Parathyroid adenoma (tissue), 2 donors: ENCODE measurements around the gene EIPR1.

ENCODE experiments used
- H2AFZ ChIP-seq: fragments of 300-600 bp; sonication (generic); one replicate; pipeline ENCODE4 v1.7.0; 2017; ENCODE audit warnings: antibody characterized with exemption, mild to moderate bottlenecking
- H3K27ac ChIP-seq: fragments of 300-600 bp; sonication (generic); one replicate; pipeline ENCODE4 v1.7.0; 2017
- H3K27me3 ChIP-seq: fragments of 300-600 bp; sonication (generic); one replicate; pipeline ENCODE4 v1.7.0; 2017; ENCODE audit warnings: low read length; ENCODE audit not compliant: control insufficient read depth, insufficient read depth
- H3K36me3 ChIP-seq: fragments of 300-600 bp; sonication (generic); one replicate; pipeline ENCODE4 v1.7.0; 2017; ENCODE audit warnings: low read length; ENCODE audit not compliant: control insufficient read depth, insufficient read depth
- H3K4me1 ChIP-seq: fragments of 300-600 bp; sonication (generic); one replicate; pipeline ENCODE4 v1.7.0; 2017; ENCODE audit warnings: control low read depth
- H3K4me2 ChIP-seq: fragments of 300-600 bp; sonication (generic); one replicate; pipeline ENCODE4 v1.7.0; 2017; ENCODE audit warnings: low read length
- H3K4me3 ChIP-seq: fragments of 300-600 bp; sonication (generic); one replicate; pipeline ENCODE4 v1.7.0; 2017; ENCODE audit warnings: low read depth, low read length
- H3K79me2 ChIP-seq: fragments of 300-600 bp; sonication (generic); one replicate; pipeline ENCODE4 v1.7.0; 2017; ENCODE audit warnings: control low read depth
- H3K9ac ChIP-seq: fragments of 300-600 bp; sonication (generic); one replicate; pipeline ENCODE4 v1.7.0; 2017; ENCODE audit warnings: mild to moderate bottlenecking
- H3K9me3 ChIP-seq: fragments of 300-600 bp; sonication (generic); one replicate; pipeline ENCODE4 v1.7.0; 2017; ENCODE audit warnings: low read length; ENCODE audit not compliant: control insufficient read depth
- TF ChIP-seq, protein P1 (sequence below): fragments of 300-600 bp; sonication (generic); IDR thresholded peaks from one replicate; pipeline ENCODE4 v1.7.0; 2017; ENCODE audit warnings: antibody characterized with exemption, mild to moderate bottlenecking
- donor health status: primary hyperparathyroidism.

The EIPR1 gene

GRCh38 chr2:3388412-3388738 is 10.8 kb upstream of the EIPR1 start:
- H3K4me1 ChIP-seq, result peaks cover 5% of the 10 kb centered on the region
- H3K4me2 ChIP-seq, result no peak overlapping the region
- H3K27me3 ChIP-seq, result no peaks in the 10 kb centered on the region
- H3K9me3 ChIP-seq, result no peaks in the 10 kb centered on the region
- H2AFZ ChIP-seq, result no peak overlapping the region
- H3K79me2 ChIP-seq, result peaks cover 36% of the 10 kb centered on the region
- no peak overlapping the region for H3K27ac ChIP-seq
- no peaks in the 10 kb centered on the region for H3K36me3 ChIP-seq
- no peak overlapping the region for H3K4me3 ChIP-seq
- TF ChIP-seq, protein P1, sequence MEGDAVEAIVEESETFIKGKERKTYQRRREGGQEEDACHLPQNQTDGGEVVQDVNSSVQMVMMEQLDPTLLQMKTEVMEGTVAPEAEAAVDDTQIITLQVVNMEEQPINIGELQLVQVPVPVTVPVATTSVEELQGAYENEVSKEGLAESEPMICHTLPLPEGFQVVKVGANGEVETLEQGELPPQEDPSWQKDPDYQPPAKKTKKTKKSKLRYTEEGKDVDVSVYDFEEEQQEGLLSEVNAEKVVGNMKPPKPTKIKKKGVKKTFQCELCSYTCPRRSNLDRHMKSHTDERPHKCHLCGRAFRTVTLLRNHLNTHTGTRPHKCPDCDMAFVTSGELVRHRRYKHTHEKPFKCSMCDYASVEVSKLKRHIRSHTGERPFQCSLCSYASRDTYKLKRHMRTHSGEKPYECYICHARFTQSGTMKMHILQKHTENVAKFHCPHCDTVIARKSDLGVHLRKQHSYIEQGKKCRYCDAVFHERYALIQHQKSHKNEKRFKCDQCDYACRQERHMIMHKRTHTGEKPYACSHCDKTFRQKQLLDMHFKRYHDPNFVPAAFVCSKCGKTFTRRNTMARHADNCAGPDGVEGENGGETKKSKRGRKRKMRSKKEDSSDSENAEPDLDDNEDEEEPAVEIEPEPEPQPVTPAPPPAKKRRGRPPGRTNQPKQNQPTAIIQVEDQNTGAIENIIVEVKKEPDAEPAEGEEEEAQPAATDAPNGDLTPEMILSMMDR, result no peak
- no peak overlapping the region for H3K9ac ChIP-seq

- Histone ChIP-seq H2AFZ (no peak overlapping the region), H3K4me1 (peaks cover 5% of the 10 kb centered on the region), H3K4me3 (no peak overlapping the region), H3K36me3 (no peaks in the 10 kb centered on the region), H3K27ac (no peak overlapping the region), H3K4me2 (no peak overlapping the region), H3K9ac (no peak overlapping the region), H3K79me2 (peaks cover 36% of the 10 kb centered on the region), H3K27me3 (no peaks in the 10 kb centered on the region), H3K9me3 (no peaks in the 10 kb centered on the region)
- TF ChIP-seq, protein P1, result no peak
These were observed 10.2 kb upstream of the EIPR1 start for GRCh38 chr2:3387644-3388411.

GRCh38 chr2:3387011-3387410 is 9.4 kb upstream of the EIPR1 start:
- H3K9ac ChIP-seq, result no peak overlapping the region
- H3K79me2 ChIP-seq, result peaks cover 38% of the 10 kb centered on the region
- TF ChIP-seq, protein P1, result no peak
- no peak overlapping the region for H3K27ac ChIP-seq
- H3K36me3 ChIP-seq, result no peaks in the 10 kb centered on the region
- no peaks in the 10 kb centered on the region for H3K9me3 ChIP-seq
- H3K4me1 ChIP-seq, result peaks cover 5% of the 10 kb centered on the region
- H3K4me2 ChIP-seq, result no peak overlapping the region
- no peak overlapping the region for H3K4me3 ChIP-seq
- no peaks in the 10 kb centered on the region for H3K27me3 ChIP-seq
- no peak overlapping the region for H2AFZ ChIP-seq

DNA sequence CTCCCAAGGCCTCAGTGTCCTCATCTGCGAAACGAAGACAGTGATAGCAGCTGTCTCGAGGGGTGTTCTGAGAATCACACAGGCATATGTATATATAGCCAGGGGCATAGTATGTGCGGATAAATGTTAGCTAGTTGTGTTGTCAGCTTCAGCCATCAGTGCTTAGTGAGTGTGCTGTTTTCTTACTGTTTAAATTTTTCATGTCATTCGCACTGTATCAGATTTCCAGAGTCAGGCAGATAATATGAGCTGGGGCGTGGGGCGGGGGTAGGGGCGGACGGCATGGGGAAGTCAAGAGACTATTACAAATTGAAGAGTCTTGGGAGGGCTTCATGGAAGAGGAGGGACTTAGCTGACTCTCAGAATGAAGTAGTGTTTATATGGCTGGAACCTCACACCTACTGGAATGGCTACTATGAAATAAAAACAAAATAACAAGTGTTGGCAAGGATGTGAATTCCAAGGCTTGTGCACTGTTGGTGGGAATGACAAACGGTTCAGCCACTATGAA is 8.9 kb upstream of the EIPR1 start:
- Histone ChIP-seq H3K9me3 (no peaks in the 10 kb centered on the region), H3K27me3 (no peaks in the 10 kb centered on the region), H2AFZ (no peak overlapping the region), H3K9ac (no peak overlapping the region), H3K4me2 (no peak overlapping the region), H3K4me1 (peaks cover 5% of the 10 kb centered on the region), H3K27ac (peak overlapping the region; percentile 50), H3K36me3 (no peaks in the 10 kb centered on the region), H3K4me3 (no peak overlapping the region), H3K79me2 (peaks cover 34% of the 10 kb centered on the region)
- TF ChIP-seq, protein P1, result no peak
